ENCODE measurements around the gene PPP2R5D. TPM values are rescaled to one million over a fixed set of nuclear protein-coding genes. Genes with fewer than 3 reads are reported as not detected.
"Not testable (repeated sequence)": the region's sequence is repeated elsewhere in the genome, so short reads cannot be mapped to it uniquely, and the experiment has no call there.

The PPP2R5D gene
- total RNA-seq, 2 donors from 2014 or later, result 33.7 to 36.4 TPM

- intact Hi-C loops (cut with DNase I, micrococcal nuclease), result no loop called here
- no peak for ATAC-seq
- peak in 1 of 2 donors; percentile 38 for DNase-seq
Measured at GRCh38 chr6:42984924-42985475, 630 bp downstream of the PPP2R5D start.

- intact Hi-C loops (cut with DNase I, micrococcal nuclease), result no loop called here
- ATAC-seq, result no peak
- no peak for DNase-seq
Measured at GRCh38 chr6:42987533-42988451, 3.4 kb downstream of the PPP2R5D start.

GRCh38 chr6:42988486-42989020, 4.2 kb downstream of the PPP2R5D start:
- ATAC-seq, result no peak
- intact Hi-C loops (cut with DNase I, micrococcal nuclease), result no loop called here
- DNase-seq, result no peak

GRCh38 chr6:42989923-42990322, 5.6 kb downstream of the PPP2R5D start:
- DNase-seq (peak; percentile 53 to 72), ATAC-seq (peak; percentile 95)
- intact Hi-C loops (cut with DNase I, micrococcal nuclease), result no loop called here

- intact Hi-C loops (cut with DNase I, micrococcal nuclease), result no loop called here
- DNase-seq, result no peak
- ATAC-seq, result no peak
Measured at GRCh38 chr6:42993445-42993844, 9.1 kb downstream of the PPP2R5D start.

GRCh38 chr6:42996513-42996912, 12.1 kb downstream of the PPP2R5D start:
- no peak for DNase-seq
- ATAC-seq, result peak; percentile 93
- intact Hi-C loops (cut with DNase I, micrococcal nuclease), result no loop called here

GRCh38 chr6:42998205-42998604, 13.8 kb downstream of the PPP2R5D start:
- not testable (repeated sequence) for DNase-seq, ATAC-seq

GRCh38 chr6:43001843-43002242, 17.5 kb downstream of the PPP2R5D start:
- intact Hi-C loops (cut with DNase I, micrococcal nuclease), result loop anchor here in 1 of 2 donors (10.0 kb wide), 1 partner anchor 143 kb away; no protein-coding TSS in a partner anchor
- DNase-seq, result no peak
- no peak for ATAC-seq

More at GRCh38 chr6:42998205-42998604, 13.8 kb downstream of the PPP2R5D start:
- intact Hi-C loops (cut with DNase I, micrococcal nuclease), result not testable (repeated sequence)

GRCh38 chr6:43005844-43006243, 21.5 kb downstream of the PPP2R5D start:
- DNase-seq (no peak), ATAC-seq (no peak)
- intact Hi-C loops (cut with DNase I, micrococcal nuclease), result loop anchor here in 1 of 2 donors (10.0 kb wide), 1 partner anchor 139 kb away; no protein-coding TSS in a partner anchor

- ATAC-seq (no peak), DNase-seq (no peak)
- intact Hi-C loops (cut with DNase I, micrococcal nuclease), result loop anchor here in 1 of 2 donors (10.0 kb wide), 1 partner anchor 139 kb away; no protein-coding TSS in a partner anchor
Measured at GRCh38 chr6:43006251-43006650, 21.9 kb downstream of the PPP2R5D start.

- DNase-seq (no peak), ATAC-seq (no peak)
- intact Hi-C loops (cut with DNase I, micrococcal nuclease), result loop anchor here in 1 of 2 donors (10.0 kb wide), 1 partner anchor 138 kb away; no protein-coding TSS in a partner anchor
Measured at GRCh38 chr6:43007126-43007525, 22.8 kb downstream of the PPP2R5D start.

GRCh38 chr6:43009124-43009523, 24.8 kb downstream of the PPP2R5D start:
- intact Hi-C loops (cut with DNase I, micrococcal nuclease), result loop anchor here in 1 of 2 donors (10.0 kb wide), 1 partner anchor 136 kb away; no protein-coding TSS in a partner anchor
- ATAC-seq (no peak), DNase-seq (peak in 1 of 2 donors; percentile 52)

GRCh38 chr6:43011207-43011606, 26.8 kb downstream of the PPP2R5D start:
- no peak for ATAC-seq
- intact Hi-C loops (cut with DNase I, micrococcal nuclease), result no loop called here
- no peak for DNase-seq

GRCh38 chr6:43012364-43012763, 28.0 kb downstream of the PPP2R5D start:
- ATAC-seq (no peak), DNase-seq (no peak)
- intact Hi-C loops (cut with DNase I, micrococcal nuclease), result no loop called here

GRCh38 chr6:43013097-43013842, 28.9 kb downstream of the PPP2R5D start:
- ATAC-seq (peak; percentile 1), DNase-seq (no peak)
- intact Hi-C loops (cut with DNase I, micrococcal nuclease), result no loop called here

GRCh38 chr6:43013843-43014433, 29.6 kb downstream of the PPP2R5D start, which contains the start of the genes KLHDC3 and MEA1:
Gene KLHDC3, plus strand, starts transcription at chr6:43014249. Its CDS starts 2,944 bp downstream, at chr6:43017193.
Gene MEA1, minus strand, starts transcription at chr6:43013946. Its CDS starts 133 bp downstream, at chr6:43013813.
- intact Hi-C loops (cut with DNase I, micrococcal nuclease), result no loop called here
- peak; percentile 99 to 100 for DNase-seq
- ATAC-seq, result peak; percentile 97

GRCh38 chr6:43014434-43014909, 30.1 kb downstream of the PPP2R5D start:
- no peak for DNase-seq
- no peak for ATAC-seq
- intact Hi-C loops (cut with DNase I, micrococcal nuclease), result no loop called here
